ENCODE results near the gene DHPS.

DNA sequence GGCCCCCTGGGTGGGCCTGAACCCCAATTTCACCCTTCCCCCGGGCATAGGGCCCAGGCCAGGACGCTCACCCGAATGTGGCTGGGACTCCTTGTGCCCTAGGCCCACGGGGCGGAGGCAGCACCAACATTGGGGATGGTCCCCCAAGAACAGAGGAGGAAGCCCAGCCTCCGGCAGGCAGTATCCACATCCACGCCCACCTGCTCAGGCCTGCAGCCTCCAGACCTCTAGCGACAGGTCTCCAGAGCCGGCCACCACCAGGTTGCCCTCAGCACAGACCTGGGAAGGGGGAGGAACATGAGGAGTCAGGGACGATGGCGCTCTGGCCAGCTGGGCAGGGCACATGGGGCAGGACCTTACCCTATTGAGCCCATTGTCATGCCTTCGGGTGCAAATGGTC, 7.3 kb upstream of the DHPS start:
- TF ChIP-seq, protein P1, sequence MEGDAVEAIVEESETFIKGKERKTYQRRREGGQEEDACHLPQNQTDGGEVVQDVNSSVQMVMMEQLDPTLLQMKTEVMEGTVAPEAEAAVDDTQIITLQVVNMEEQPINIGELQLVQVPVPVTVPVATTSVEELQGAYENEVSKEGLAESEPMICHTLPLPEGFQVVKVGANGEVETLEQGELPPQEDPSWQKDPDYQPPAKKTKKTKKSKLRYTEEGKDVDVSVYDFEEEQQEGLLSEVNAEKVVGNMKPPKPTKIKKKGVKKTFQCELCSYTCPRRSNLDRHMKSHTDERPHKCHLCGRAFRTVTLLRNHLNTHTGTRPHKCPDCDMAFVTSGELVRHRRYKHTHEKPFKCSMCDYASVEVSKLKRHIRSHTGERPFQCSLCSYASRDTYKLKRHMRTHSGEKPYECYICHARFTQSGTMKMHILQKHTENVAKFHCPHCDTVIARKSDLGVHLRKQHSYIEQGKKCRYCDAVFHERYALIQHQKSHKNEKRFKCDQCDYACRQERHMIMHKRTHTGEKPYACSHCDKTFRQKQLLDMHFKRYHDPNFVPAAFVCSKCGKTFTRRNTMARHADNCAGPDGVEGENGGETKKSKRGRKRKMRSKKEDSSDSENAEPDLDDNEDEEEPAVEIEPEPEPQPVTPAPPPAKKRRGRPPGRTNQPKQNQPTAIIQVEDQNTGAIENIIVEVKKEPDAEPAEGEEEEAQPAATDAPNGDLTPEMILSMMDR (IDR thresholded peaks at IDR 0.05), result no peak
- TF ChIP-seq POLR2A (IDR thresholded peaks at IDR 0.05) (no peak), POLR2AphosphoS5 (IDR thresholded peaks at IDR 0.05) (no peak)

Measured in breast epithelium (tissue), 3 donors.